ENCODE results near the gene SCYGR4. TPM values are rescaled to one million over a fixed set of nuclear protein-coding genes. Genes with fewer than 3 reads are reported as not detected.
"Not testable (repeated sequence)": the region's sequence is repeated elsewhere in the genome, so short reads cannot be mapped to it uniquely, and the experiment has no call there.

Gene SCYGR4
- total RNA-seq, 4 donors from 2014 or later = 1.3 to 7.2 (median 1.5) TPM; not detected in 1

- TF ChIP-seq POLR2A (IDR thresholded peaks at IDR 0.05) (no peak), CTCF (IDR thresholded peaks at IDR 0.05) (no peak), EP300 (IDR thresholded peaks at IDR 0.05) (no peak), POLR2AphosphoS5 (IDR thresholded peaks at IDR 0.05) (no peak)
- no peak for DNase-seq (ENCODE audit: low spot score in 2 of 2)
- no peaks in the 10 kb centered on the region for H3K9me3 ChIP-seq
- H3K4me1 ChIP-seq = no peaks in the 10 kb centered on the region
- WGBS = 81% methylated on average over 8 of the region's 8 CpGs
- H3K27ac ChIP-seq = no peak overlapping the region
- no peak overlapping the region for H3K4me3 ChIP-seq
- H3K27me3 ChIP-seq = no peaks in the 10 kb centered on the region
- no peaks in the 10 kb centered on the region for H3K36me3 ChIP-seq
Observed at GRCh38 chr2:227657199-227657845, 40.0 kb downstream of the SCYGR4 start.

GRCh38 chr2:227661025-227661649, 43.8 kb downstream of the SCYGR4 start:
- no peak for TF ChIP-seq CTCF (IDR thresholded peaks at IDR 0.05)
- TF ChIP-seq POLR2A (IDR thresholded peaks at IDR 0.05) = no peak
- no peak for TF ChIP-seq EP300 (IDR thresholded peaks at IDR 0.05)
- no peak for TF ChIP-seq POLR2AphosphoS5 (IDR thresholded peaks at IDR 0.05)
- Histone ChIP-seq H3K36me3 (no peaks in the 10 kb centered on the region), H3K4me3 (no peak overlapping the region), H3K27me3 (no peaks in the 10 kb centered on the region), H3K9me3 (no peaks in the 10 kb centered on the region), H3K4me1 (no peaks in the 10 kb centered on the region), H3K27ac (no peak overlapping the region)
- WGBS = 60% methylated on average over 7 of the region's 7 CpGs
- no peak for DNase-seq (ENCODE audit: low spot score in 2 of 2)

- Histone ChIP-seq H3K27me3 (no peaks in the 10 kb centered on the region), H3K36me3 (no peaks in the 10 kb centered on the region), H3K4me1 (no peaks in the 10 kb centered on the region), H3K9me3 (no peaks in the 10 kb centered on the region), H3K27ac (no peak overlapping the region), H3K4me3 (no peak overlapping the region)
- WGBS = 53% methylated on average over 3 of the region's 3 CpGs
- no peak for TF ChIP-seq EP300 (IDR thresholded peaks at IDR 0.05)
- TF ChIP-seq POLR2AphosphoS5 (IDR thresholded peaks at IDR 0.05) = no peak
- no peak for TF ChIP-seq POLR2A (IDR thresholded peaks at IDR 0.05)
- TF ChIP-seq CTCF (IDR thresholded peaks at IDR 0.05) = no peak
- no peak for DNase-seq (ENCODE audit: low spot score in 2 of 2)
Observed at GRCh38 chr2:227661827-227662226, 44.5 kb downstream of the SCYGR4 start.

- 85% methylated on average over 6 of the region's 6 CpGs for WGBS
- Histone ChIP-seq H3K27me3 (no peaks in the 10 kb centered on the region), H3K36me3 (no peaks in the 10 kb centered on the region), H3K27ac (no peak overlapping the region), H3K4me1 (no peaks in the 10 kb centered on the region), H3K4me3 (no peak overlapping the region), H3K9me3 (no peaks in the 10 kb centered on the region)
- TF ChIP-seq POLR2AphosphoS5 (IDR thresholded peaks at IDR 0.05) = no peak
- no peak for TF ChIP-seq EP300 (IDR thresholded peaks at IDR 0.05)
- no peak for TF ChIP-seq POLR2A (IDR thresholded peaks at IDR 0.05)
- TF ChIP-seq CTCF (IDR thresholded peaks at IDR 0.05) = no peak
- DNase-seq (ENCODE audit: low spot score in 2 of 2) = no peak
Observed at GRCh38 chr2:227665189-227665940, 48.1 kb downstream of the SCYGR4 start.

- WGBS = 90% methylated on average over 10 of the region's 13 CpGs
- H3K27me3 ChIP-seq; DNase-seq (ENCODE audit: low spot score in 2 of 2); H3K4me3 ChIP-seq; H3K36me3 ChIP-seq; H3K27ac ChIP-seq; H3K9me3 ChIP-seq; H3K4me1 ChIP-seq: not testable (repeated sequence)
Observed at GRCh38 chr2:227666631-227667170, 49.4 kb downstream of the SCYGR4 start, which contains the start of gene SCYGR5. TSS of gene SCYGR5 (plus strand) at chr2:227666804. CDS start at chr2:227666804, 0 bp downstream.

Other genes with a start within 250 kb of the SCYGR4 start
- gene TM4SF20, start 238.2 kb upstream of the SCYGR4 start, total RNA-seq = under 1 TPM in 1 of 4 donors, not detected in 3; 0.42 TPM
- gene SCYGR1, start 229.5 kb upstream of the SCYGR4 start, total RNA-seq = not detected
- gene AGFG1, start 145.3 kb upstream of the SCYGR4 start, total RNA-seq = 10 to 100 TPM; 41.0 to 60.3 (median 55.0) TPM
- 10 to 100 TPM in 1 of 4 donors, not detected in 3; 15.5 TPM for gene SCYGR2, start 18.6 kb upstream of the SCYGR4 start, total RNA-seq
- not detected for gene SCYGR3, start 2.7 kb upstream of the SCYGR4 start, total RNA-seq
- gene SCYGR5, start 49.3 kb downstream of the SCYGR4 start, total RNA-seq = not detected
- gene SLC19A3, start 100.5 kb downstream of the SCYGR4 start, total RNA-seq = 10 to 100 TPM in 1 of 4 donors, 1 to 10 TPM in 3; 5.1 to 14.5 (median 7.4) TPM
- gene SCYGR6, start 107.3 kb downstream of the SCYGR4 start, total RNA-seq = not detected
- not detected for gene SCYGR7, start 110.8 kb downstream of the SCYGR4 start, total RNA-seq
- gene SCYGR8, start 128.4 kb downstream of the SCYGR4 start, total RNA-seq = 1 to 10 TPM in 3 of 4 donors, not detected in 1; 2.3 to 9.8 (median 6.3) TPM
- 1 to 10 TPM in 2 of 4 donors, not detected in 2; 2.0 to 4.2 TPM for gene CCL20, start 196.3 kb downstream of the SCYGR4 start, total RNA-seq